IPS-18c (cell line): ENCODE data around the gene ADAMTSL4.

Experiments
- H3K4me3 ChIP-seq: 2 replicates; pipeline ENCODE4 v1.7.0; 2013; ENCODE audit warnings: low read depth, mild to moderate bottlenecking, low read length, moderate library complexity; ENCODE audit not compliant: insufficient read depth
- H3K9me3 ChIP-seq: one replicate; pipeline ENCODE4 v1.6.1; 2013; ENCODE audit warnings: mild to moderate bottlenecking, low read length, moderate library complexity; ENCODE audit not compliant: control insufficient read depth, insufficient read depth

ADAMTSL4 gene

DNA sequence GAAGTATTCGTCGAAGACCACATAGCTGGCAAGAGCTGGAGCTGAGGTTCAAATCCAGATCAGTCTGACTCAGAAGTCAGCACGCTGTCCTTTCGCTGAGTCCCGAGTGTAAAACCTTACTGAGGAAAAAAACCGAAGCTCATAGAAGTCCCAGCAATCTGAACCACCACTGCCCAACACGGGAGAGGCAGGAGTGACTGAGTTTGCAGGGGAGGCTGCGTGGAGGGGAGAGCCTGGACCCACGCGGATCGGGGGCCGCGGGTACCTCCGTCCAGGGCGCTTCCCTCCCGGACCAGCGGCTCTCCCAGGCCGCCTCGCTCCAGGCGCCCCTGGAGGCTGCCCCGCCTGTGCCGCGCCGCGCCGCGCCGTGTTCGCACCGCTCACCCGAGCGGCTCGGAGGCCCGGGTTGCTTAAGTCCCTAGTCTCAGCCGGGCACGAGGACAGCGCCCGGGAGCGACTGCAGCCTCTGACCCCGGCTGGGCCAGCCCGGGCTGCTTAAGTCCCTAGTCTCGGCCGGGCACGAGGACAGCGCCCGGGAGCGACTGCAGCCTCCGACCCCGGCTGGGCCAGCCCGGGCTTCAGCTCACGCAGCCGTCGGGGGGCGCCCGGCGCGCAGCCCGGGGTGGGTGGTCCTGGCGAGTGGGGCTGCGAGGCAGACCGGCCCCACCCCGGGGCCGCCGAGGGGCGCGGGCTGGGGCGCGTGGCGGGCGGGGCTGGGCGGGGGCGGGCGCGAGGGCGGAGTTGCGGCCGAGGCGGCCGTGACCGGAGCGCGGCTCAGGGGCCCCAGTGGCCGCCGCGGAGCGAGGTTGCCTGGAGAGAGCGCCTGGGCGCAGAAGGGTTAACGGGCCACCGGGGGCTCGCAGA lies at the start of gene ADAMTSL4:
Gene ADAMTSL4 (plus strand): TSS at position 777 of the 864 bp plus-strand sequence. CDS start 2,881 bp downstream, outside the sequence.
- Histone ChIP-seq H3K9me3 (no peaks in the 10 kb centered on the region), H3K4me3 (peak within 1 kb of the TSS; percentile 68)

DNA sequence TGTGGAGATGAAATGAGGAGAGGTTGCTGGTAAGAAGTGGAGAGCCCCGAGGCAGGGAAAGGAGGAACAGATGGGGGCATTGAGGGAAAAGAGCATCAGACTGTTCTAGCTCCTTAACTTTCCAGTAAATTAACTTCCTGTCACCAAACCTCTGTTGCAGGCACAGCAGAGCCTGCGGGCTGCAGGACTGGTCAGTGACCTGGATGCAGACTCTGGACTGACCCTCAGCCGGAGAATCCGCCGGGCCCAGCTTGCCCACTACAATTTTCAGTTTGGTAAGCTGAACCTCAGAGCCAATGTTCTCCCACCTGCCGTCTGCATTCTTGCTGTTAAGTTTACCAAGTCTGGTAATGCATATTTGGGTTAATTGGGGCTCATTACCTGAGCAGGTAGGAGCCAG lies 43.8 kb upstream of the ADAMTSL4 start:
- Histone ChIP-seq H3K4me3 (no peak overlapping the region), H3K9me3 (no peaks in the 10 kb centered on the region)

DNA sequence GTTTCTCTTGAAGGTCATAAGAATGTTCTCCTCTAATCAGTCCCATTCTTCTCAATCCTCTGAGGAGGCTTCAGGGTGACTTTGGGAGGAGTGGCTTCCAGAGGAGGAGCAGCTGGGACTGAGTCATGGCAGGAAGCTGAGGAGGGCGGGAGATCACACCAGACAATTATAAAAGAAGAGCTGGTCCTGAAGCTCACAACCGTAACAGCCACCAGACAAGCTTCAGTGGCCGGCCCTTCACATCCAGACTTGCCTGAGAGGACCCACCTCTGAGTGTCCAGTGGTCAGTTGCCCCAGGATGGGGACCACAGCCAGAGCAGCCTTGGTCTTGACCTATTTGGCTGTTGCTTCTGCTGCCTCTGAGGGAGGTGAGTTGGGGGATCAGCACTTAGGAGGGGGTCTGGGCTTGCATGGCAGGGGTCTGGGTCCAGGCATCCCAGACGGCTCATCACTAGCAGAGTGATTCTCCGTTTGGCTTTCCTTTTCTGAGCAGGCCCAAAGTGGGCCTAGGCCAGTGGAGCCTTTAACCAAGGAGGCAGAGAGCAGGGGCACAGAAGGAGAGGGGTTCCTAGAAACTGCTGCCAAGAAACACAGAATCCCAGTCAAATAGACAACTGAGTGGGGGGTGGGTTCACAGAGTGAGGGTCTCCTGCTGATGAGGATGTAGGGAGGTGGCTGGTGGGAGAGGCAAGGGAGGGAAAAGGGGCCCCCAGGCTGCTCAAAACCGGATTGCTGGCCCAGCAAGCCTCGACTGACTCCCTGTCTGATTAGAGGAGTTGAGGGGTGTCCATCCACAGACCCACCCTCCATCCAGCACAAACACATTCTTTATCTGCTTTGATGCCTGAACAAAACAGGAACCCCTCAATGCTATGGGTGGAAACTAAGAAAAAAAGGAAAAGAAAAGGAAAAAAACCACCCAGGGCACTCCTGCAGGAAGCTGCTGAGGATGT lies 41.0 kb upstream of the ADAMTSL4 start, which contains the start of gene ECM1:
Gene ECM1 (plus strand): TSS at position 198 of the 953 bp plus-strand sequence. CDS start 101 bp downstream, at position 299.
- H3K4me3 ChIP-seq, result no peak within 1 kb of the TSS

DNA sequence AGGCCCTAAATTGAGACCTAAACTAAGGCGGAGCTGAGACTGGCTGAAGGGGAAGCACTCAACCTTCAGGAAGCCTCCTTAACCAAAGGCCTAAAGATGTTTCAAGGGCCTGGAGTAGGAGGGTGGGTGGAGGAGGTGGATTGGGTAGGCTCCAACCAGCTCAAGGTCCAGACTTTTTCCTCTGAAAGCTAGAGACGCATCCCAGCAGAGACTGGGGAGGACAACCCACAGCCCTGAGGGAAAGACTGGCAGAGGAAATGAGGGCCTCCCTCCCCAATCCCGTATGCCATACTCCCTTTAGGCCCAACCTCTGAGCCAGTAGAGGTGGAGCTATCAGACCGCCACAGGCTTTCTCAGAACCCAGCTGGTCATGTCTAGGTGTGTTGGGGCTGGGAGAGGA lies 40.2 kb upstream of the ADAMTSL4 start:
- H3K9me3 ChIP-seq, result no peaks in the 10 kb centered on the region
- H3K4me3 ChIP-seq, result no peak overlapping the region

More for the DNA sequence above, 41.0 kb upstream of the ADAMTSL4 start, which contains the start of gene ECM1:
- H3K9me3 ChIP-seq, result no peaks in the 10 kb centered on the region

DNA sequence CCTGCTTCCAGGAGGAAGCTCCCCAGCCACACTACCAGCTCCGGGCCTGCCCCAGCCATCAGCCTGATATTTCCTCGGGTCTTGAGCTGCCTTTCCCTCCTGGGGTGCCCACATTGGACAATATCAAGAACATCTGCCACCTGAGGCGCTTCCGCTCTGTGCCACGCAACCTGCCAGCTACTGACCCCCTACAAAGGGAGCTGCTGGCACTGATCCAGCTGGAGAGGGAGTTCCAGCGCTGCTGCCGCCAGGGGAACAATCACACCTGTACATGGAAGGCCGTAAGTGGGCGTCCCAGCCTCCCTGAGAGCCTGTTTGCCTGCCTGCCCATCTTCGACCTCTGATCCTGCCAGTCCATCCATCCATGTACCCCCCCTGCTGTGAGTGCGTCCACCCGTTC lies 37.7 kb upstream of the ADAMTSL4 start:
- Histone ChIP-seq H3K4me3 (no peak overlapping the region), H3K9me3 (no peaks in the 10 kb centered on the region)

DNA sequence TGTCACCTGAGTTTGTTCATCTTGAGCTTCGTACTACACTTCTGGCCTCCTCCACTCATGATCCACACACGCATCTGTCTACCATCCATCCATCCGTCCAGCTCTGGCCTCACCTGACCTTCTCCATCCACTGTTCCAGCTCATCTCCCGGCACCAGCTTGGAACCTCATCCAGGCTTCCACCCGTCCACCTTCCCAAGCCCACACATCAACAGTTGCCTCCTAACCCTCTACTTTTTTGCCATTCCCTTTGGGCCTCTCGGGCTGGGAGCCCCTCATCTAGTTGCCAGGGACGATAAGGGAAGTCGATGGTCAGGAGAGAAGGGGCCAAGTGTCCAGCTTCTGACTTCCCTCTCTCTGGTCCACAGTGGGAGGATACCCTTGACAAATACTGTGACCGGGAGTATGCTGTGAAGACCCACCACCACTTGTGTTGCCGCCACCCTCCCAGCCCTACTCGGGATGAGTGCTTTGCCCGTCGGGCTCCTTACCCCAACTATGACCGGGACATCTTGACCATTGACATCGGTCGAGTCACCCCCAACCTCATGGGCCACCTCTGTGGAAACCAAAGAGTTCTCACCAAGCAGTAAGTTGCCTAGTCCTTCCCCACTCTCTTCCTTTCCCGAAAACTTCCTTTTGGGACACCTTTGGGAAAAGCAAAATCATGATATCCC lies 37.1 kb upstream of the ADAMTSL4 start:
- Histone ChIP-seq H3K4me3 (no peak overlapping the region), H3K9me3 (no peaks in the 10 kb centered on the region)

DNA sequence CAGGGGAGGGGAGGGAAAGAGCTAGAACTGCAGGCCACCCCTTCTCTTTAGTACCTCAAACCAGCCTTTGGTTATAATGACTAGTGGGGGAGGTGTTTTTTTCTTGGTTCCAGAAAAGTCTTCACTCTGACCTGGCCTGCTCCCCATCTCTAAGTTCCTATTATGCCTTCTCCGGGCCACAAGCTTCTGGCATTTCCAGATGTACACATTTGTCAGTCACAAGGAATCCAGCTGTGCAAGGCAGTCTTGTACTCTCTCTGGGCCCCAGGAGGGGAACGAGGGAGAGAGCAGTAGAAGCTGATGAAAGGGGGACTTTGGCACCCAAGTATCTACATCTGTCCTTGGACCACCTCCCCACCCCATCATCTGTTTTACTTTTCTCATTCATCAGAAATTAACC lies 36.4 kb upstream of the ADAMTSL4 start:
- Histone ChIP-seq H3K9me3 (no peaks in the 10 kb centered on the region), H3K4me3 (no peak overlapping the region)

DNA sequence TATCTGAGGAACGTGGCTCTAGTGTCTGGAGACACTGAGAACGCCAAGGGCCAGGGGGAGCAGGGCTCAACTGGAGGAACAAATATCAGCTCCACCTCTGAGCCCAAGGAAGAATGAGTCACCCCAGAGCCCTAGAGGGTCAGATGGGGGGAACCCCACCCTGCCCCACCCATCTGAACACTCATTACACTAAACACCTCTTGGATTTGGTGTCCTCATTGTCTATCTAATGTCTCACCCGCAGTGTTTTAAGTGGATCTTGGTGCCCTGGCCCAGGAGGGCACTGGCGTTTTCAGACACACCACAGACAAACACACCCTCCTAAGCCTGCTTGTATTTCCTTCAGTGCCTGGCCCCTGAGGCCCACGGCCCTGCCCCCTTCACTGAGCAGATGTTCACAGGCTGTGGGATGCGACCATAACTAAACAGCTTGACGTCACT lies 35.8 kb upstream of the ADAMTSL4 start:
- Histone ChIP-seq H3K4me3 (no peak overlapping the region), H3K9me3 (no peaks in the 10 kb centered on the region)

DNA sequence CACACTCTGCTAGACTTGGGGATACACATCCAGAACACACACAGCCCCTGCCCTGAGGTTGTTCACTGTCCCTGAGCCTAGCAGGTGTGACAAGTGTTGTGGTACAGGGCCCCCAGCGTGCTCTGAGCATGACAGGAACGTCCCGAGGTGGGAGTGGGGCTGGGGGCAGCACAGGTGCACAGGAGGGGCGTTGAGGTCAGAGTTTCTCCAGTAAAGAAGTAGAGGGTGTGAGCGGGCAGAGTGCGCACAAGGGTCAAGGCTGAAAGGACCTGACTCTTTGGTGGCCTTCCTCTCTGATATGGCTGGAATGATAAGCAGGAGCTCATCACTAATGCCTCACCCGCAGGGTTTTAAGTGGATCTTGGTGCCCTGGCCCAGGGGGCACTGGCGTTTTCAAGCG lies 34.9 kb upstream of the ADAMTSL4 start:
- H3K9me3 ChIP-seq, result no peaks in the 10 kb centered on the region
- no peak overlapping the region for H3K4me3 ChIP-seq

DNA sequence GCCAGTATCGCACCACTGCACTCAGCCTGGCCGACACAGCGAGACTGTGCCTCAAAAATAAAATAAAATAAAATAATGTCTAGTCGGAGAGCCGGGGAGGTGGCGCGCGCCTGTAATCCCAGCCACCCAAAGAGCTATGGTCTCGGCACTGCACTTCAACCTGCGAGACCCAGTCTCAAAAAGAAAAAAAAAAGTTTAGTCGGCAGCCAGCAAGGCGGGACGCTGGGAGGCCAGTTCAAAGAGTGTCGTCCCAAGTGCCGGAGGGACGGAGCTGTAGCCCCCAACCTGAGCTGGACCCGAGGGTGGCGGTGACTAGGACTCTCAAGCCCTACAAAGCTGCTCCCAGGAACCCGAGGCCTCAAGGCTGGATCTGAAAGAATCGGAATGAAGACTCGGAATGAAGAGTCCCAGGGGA lies 34.3 kb upstream of the ADAMTSL4 start:
- Histone ChIP-seq H3K9me3 (no peaks in the 10 kb centered on the region), H3K4me3 (peak overlapping the region; percentile 54)

DNA sequence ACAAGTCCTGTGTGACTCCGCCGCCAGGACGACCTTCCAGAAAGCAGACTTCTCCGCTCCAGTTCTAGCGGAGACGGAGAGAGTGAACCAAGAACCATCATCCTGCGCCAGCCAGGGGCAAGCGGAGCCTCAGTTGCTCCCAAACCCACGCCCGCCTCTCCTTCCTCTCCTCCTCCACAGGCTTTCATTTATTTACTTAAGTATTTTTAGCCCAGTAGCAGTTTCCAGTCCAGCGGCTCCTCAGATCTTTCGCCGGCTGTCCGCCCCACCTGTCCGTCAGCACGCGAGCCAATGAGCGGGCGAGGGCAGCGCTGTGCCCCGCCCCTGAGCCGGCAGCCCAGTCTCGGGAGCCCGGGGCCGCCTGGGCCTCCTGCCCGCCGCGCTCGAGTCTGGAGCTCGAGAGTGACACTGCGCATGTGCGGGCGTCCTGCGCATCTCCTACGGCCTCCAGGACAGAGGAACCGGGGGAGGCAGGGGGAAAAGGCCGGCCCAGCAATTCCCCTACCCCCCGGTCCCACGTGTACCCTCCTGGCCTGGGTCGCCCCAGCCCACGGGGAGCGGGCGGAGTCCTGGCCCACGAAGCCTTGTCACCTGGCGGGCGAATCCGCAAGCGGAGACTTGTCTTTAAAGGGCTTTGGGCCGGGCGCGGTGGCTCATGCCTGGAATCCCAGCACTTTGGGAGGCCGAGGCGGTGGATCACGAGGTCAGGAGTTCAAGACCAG lies 33.7 kb upstream of the ADAMTSL4 start, which contains the start of gene FALEC:
Gene FALEC (plus strand): TSS at position 425 of the 722 bp plus-strand sequence.
- Histone ChIP-seq H3K9me3 (no peaks in the 10 kb centered on the region), H3K4me3 (peak within 1 kb of the TSS; percentile 54)

DNA sequence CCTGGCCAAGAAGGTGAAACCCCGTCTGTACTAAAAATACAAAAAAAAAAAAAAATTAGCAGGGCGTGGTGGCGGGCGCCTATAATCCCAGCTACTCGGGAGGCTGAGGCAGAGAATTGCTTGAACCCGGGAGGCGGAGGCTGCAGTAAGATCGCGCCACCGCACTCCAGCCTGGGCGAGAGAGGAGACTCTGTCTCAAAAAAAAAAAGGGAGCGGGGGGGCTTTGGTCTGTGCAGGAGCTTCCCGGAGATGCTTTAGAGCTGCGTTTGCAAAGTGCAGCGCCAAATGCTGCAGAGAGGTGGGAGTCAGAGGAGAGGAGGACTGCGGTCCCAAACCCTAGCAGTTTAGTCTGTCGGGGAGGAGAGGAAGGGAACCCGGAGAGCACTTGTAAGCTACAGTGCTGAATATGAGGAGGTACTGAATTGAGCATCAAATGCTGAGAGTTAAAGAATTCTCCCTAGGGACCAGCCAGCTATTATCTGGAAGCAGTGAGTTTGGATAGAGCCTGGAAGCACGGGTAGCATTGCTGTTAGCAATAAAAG lies 33.1 kb upstream of the ADAMTSL4 start:
- Histone ChIP-seq H3K9me3 (no peaks in the 10 kb centered on the region), H3K4me3 (peak overlapping the region; percentile 54; the same call in 1 of the 2 replicates)

DNA sequence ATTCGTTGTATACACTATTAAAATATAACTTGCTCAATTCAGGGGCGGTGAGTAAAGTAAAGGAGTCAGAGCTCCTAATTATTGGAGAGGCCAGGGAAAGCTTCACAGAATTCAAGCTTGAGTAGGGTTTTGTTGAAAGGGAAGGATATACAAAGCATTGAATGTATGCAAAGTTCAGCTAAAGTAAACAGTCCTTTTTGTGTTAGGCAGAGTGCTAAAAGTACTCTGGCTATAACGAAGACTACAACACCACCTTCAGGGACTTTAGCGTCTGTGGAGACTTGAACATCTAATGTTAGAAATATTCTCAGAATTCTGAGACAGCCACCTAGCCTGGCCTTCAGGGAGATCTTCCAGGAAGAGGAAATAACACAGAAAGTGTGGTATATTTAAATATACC lies 32.6 kb upstream of the ADAMTSL4 start:
- H3K4me3 ChIP-seq, result peak overlapping the region; percentile 54; the same call in 1 of the 2 replicates
- H3K9me3 ChIP-seq, result no peaks in the 10 kb centered on the region

DNA sequence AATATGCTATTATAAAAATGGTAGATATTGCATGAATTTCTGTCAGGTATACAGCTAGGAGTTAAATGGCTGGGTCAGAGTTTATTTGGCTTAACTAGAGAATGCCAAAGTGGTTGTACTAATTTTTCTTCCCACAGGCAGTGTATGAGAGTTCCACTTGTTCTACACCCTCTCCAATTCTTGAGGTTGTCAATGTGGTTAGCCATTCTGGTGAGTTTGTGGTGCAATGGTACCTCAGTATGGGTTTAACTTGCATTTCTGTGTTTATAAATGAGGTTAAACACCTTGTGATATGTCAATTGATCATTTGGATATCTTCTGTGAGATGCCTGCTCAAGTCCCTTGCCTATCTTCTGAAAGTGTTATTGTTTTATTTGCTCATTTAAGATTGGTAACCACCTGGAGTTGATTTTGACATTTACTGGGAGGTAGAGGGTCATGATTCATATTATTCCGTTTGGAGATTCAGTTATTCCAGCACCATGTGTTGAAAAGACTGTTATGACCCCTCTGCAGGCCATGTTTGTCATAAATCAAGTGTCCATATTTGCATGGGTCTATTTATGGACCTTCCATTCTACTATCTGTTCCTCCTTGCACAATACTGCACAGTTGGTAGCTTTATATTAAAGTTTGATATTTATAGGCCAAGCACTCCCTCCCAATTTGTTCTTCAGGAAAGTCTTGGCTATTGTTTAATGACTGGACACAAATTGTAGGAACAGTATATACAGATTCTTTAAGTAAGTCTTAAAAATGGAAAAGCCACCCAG lies 27.8 kb upstream of the ADAMTSL4 start:
- no peaks in the 10 kb centered on the region for H3K9me3 ChIP-seq
- H3K4me3 ChIP-seq, result no peak overlapping the region

DNA sequence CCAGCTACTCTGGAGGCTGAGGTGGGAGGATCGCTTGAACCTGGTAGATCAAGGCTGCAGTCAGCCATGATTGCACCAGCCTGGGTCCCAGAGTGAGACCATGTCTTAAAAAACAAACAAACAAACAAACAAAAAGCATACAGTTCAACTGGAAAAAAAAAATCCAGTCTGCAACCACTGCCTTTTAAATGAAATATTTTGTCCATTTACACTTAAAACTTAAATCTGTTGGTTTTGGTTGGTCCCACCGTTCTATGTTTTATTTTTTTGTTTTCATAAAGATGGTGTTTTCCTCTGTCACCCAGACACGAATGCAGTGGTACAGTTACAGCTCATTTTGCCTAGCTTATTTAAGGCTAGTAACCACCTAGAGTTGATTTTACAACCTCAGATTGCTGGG lies 23.9 kb upstream of the ADAMTSL4 start:
- H3K4me3 ChIP-seq, result no peak overlapping the region
- H3K9me3 ChIP-seq, result no peaks in the 10 kb centered on the region
